HG02798 (cell line): ENCODE results near the gene PARP1.
"Not testable (repeated sequence)": the region's sequence is repeated elsewhere in the genome, so short reads cannot be mapped to it uniquely, and the experiment has no call there.

Experiments used
- ATAC-seq: cut with Tn5 transposase; IDR thresholded peaks from one replicate; pipeline ENCODE4 v1.9.1; 2021; ENCODE audit warnings: mild to moderate bottlenecking; ENCODE audit not compliant: unreplicated experiment, poor library complexity

Gene PARP1

GRCh38 chr1:226407497-226408284 lies at the start of gene PARP1:
Gene PARP1 (minus strand): TSS chr1:226408093. CDS start chr1:226407929, 164 bp downstream.
- ATAC-seq = peak; percentile 81

DNA sequence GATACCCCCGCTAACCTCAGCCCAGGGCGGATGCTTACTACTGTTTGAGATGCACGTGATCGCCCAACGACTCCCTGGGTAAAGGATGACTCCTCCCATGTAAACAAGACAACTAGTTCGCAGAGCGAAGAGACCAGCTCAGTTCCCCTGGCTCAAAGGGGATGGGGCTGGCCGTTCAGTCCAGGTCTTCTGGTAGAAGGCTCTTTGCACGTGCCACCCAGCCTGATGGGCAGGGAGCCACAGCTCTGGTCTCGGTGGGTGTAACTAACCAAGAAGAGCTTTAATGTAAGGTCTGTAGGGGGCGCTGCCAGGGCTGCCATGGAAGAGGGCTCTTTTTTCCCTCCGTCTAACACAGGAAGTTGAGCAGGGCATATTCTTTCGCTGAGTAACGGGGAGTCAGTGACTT lies 49.4 kb upstream of the PARP1 start:
- ATAC-seq = no peak

DNA sequence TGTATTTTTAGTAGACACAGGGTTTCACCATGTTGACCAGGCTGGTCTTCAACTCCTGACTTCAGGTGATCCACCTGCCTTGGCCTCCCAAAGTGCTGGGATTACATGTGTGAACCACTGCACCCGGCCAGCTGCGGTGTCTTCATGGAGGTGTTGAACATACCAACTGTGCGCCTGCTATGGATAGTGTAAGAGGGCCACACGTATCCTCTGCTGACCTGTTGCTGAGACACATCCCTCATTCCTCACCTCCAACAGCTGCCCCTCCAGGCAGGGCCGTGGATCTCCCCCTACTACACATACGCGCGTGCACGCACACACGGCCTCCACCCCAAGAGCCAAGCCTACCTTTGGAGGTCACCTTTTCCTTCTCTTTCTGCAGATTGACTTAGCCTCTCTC lies 48.0 kb upstream of the PARP1 start:
- ATAC-seq = no peak

DNA sequence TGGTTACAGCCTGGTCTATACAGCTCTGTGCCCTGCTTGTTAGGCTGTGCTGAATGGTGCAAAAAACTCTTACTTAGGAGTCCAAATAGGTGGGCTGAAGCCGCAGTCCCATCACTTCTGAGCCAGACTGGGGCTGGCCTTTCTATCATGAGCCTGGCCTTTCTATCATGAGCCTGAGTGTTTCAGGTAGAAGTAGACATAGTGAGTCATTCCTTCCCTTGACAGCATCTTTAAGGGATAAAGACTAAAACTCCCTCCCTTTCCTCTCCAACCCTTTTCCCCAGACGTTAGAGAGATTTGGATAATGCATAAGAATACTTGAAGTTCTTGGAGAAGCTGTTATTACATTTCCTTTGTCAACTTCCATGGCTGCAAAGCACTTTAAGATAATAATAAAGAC lies 46.5 kb upstream of the PARP1 start:
- no peak for ATAC-seq

- ATAC-seq = no peak
These were observed 45.3 kb upstream of the PARP1 start for GRCh38 chr1:226453015-226453704.

DNA sequence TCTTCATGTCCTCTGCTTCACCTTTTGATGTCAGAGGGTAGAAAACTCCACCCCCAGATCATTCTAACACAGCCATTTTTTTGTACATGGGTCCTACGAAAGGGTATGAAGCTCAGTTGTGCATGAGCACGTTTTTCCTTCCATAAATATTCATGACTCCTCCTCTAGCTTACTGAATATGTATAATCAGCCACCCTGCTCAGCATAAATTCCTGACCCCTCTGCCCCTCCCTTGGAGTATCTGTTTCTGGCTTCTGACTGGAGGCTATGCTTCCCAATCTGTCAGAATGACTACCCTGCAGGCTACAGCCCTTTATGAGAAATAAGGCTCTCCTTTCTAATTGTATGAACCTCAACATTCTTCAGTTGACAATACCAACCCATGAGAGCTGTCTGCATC lies 42.8 kb upstream of the PARP1 start:
- no peak for ATAC-seq

- no peak for ATAC-seq
These were observed 41.9 kb upstream of the PARP1 start for GRCh38 chr1:226449823-226450222.

DNA sequence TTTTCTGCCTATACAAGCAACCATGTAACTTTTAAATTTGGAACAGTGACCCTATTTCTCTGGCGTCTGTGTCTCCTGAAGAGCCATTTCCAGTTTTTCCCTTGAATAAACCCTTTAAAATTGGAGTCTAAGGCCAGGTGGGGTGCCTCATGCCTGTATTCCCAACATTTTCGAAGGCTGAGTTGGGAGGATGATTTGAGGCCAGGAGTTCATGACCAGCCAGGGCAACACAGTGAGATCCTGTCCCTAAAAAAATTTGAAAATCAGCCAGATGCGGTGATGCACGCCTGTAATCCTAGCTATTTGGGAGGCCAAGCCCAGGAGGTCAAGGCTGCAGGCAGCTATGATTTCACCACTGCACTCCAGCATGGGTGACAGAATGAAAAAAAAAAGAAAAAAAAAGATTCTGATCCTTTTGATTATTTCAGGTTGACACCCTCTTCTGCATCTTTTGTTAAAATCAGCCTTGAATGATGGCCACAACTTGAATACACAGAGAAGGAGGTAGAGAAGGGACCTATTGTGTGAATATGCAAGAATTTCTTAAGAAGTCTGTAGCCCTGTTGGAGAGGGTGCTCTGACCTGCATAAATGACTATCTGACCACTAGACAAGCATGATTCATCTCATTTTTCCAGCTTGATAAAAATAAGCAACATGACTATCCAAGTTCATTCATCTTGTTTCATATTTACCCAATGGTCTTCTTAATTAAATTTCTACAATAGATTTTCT lies 40.2 kb upstream of the PARP1 start:
- ATAC-seq = no peak

- no peak for ATAC-seq
These were observed 38.2 kb upstream of the PARP1 start for GRCh38 chr1:226446094-226446493.

DNA sequence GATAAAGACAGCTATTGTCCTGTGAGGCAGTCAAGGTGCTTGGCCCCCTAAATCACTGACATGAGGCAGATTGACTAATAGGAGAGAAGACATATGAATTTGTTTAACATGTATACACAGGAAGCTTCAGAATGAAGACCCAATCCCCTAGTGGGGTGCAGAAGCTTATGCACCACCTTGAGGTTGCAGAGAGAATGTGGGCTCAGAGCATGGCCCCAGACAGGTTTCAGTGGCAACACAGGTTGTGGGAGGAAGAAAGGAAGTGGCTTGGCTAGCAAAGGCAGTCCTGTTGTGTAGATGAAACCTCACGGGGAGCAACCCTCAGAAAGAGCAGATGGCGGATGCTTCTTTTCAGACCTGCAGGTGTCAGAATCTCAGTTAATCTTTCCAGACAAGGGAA lies 37.0 kb upstream of the PARP1 start:
- peak; percentile 100 for ATAC-seq

- no peak for ATAC-seq
These were observed 35.5 kb upstream of the PARP1 start for GRCh38 chr1:226443439-226443838.

DNA sequence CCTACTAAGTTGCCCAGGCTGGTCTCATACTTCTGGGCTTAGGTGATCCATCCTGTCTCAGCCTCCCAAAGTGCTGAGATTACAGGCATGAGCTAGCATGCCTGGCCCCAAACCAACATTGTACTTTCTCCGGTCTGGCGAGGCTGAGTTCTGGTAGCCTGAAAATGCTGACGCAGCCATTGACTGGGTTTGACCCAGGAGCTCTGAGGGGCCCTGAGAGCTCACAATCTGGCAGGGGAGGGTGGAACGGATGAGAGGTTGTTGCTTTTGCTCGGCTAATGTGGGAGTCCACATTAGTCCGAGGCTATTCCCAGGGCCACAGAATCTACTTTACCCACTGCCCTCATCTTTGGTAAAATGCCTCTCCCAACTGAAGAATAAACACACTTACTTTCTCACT lies 35.1 kb upstream of the PARP1 start:
- no peak for ATAC-seq

- ATAC-seq = no peak
These were observed 33.7 kb upstream of the PARP1 start for GRCh38 chr1:226441629-226442028.

GRCh38 chr1:226440512-226440911 lies 32.6 kb upstream of the PARP1 start:
- ATAC-seq = no peak

DNA sequence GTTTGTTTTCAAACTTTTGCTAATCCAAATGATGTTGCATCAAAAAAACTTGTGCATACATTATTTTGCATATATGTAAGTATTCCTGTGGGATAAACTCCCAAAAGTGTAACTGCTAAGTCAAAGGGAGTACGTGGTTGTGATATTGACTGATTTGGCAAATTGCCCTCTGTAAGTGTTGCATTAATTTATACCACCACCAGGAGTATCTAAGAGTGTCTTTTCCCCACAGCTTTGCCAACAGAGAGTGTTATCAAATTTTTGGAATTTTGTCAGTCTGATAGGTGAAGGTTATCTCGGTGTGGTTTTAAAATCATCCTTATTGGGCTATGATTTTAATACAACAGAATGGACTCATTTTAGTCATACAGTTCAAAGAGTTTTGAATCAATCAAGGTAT lies 30.1 kb upstream of the PARP1 start:
- no peak for ATAC-seq

- ATAC-seq = no peak
These were observed 29.1 kb upstream of the PARP1 start for GRCh38 chr1:226436855-226437491.

DNA sequence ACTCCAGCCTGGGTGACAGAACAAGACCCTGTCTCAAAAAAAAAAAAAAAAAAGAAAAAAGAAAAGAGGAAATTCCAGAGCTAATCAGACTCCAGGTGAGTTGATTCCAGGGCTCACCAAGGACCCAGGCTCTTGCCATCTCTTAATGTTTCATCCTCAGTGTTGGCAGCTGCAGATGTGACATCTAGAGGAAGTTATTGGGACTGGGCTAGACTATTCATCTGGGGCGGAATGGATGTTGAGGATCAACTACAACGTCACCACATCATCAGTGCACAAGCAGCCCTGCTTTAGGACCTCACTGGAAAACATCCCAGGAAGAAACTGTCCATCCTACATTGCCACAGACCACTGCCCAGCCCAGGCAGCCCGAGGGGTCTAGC lies 28.6 kb upstream of the PARP1 start:
- ATAC-seq = no peak

GRCh38 chr1:226433341-226433720 lies 25.4 kb upstream of the PARP1 start:
- no peak for ATAC-seq

DNA sequence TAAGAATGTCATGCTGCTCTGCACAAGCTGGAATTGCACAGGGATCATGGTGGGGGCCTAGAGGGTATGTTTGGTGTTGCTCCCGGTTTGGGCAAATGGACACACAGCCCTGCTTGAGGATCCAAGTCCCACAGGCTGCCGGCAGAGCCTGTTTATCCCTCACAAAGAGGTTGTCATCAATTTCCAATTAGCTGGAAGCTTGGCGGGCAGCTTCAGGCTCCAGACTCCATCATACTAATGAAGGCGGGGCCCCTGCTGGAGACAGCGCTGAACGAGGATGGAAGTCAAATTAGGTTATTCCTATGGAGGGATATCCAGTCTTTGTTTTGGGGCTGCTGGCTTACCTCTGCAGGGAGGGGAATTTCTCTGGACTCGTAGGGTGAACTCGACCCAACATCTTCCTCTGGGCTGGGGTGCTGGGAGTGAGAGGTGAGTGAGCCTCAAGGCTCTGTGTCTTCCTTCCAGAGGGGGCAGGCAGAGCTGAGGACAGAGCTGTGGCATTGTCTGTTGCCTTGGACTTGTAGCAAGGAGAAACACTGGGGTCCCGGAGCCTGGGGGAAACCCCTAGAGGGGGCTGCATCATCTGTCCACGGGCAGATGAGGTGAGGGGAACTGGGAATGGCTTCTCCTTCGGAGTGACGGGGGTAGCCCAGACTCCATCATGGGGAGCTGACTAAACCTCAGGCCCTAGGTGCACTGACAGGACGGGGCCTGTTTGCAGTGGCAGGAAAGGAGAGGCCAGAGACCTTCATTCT lies 24.9 kb upstream of the PARP1 start:
- ATAC-seq = no peak

DNA sequence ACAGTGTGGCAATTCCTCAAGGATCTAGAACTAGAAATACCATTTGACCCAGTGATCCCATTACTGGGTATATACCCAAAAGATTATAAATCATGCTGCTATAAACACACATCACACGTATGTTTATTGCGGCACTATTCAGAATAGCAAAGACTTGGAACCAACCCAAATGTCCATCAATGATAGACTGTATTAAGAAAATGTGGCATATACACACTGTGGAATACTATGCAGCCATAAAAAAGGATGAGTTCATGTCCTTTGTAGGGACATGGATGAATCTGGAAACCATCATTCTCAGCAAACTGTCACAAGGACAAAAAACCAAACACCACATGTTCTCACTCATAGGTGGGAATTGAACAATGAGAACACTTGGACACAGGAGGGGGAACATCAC lies 24.0 kb upstream of the PARP1 start:
- ATAC-seq = not testable (repeated sequence)
